Measurements from ENCODE around the gene MRE11. TPM values are rescaled to one million over a fixed set of nuclear protein-coding genes. Genes with fewer than 3 reads are reported as not detected.

MRE11 gene
- total RNA-seq, 1 experiment from 2014 or later = 40.7 TPM

DNA sequence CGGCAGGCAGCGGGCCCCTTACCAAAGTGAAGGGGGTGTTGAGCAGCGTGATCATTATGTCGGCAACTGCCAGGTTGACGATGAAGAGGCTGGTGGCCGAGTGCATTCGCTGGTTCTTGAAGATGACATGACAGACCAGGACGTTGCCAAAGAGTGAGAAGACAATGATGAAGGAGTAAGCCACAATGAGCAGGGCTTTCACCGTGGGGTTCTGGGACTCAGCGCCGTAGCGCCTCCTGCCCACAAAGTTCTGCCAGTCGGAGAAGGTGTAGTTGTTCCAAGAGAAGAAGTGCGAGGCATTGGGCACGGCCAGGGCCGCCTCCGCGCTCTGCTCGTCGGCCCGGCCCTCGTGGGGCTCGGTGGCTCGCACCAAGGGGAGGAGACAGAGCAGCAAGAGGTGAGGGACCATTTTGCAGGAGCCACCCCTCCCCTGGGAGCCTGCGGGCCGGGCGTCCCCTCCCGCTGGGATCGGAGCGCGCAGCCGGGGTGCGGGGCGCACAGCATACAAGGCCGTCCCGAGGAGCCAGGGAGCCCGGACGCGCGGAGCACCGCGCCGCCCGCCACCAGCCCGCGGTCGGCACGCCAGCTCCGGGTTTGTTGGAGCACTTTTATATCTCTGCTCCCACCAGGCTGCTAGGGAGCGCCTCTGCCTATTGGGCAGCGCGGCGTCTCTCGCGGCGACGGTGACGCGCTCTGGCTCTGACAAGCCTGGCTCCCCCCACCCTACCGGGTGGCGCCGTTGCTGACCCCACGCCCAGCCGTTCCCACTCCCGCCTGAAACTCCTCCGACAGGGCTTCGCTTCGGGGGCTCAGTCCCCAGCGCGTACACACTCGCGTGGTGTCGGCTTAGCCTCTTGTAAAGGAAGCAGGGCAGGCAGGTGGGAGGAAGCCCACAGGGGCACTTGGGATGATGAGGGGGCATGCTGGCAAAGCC lies 92.5 kb downstream of the MRE11 start, which contains the start of gene GPR83:
Gene GPR83, minus strand, starts transcription at position 581 of the 934 bp plus-strand sequence. Its CDS starts 172 bp downstream, at position 409.
- no peak within 1 kb of the TSS for H4K91ac ChIP-seq (ENCODE audit: insufficient read length, low read depth, low read length)
- H3K23me2 ChIP-seq (ENCODE audit: insufficient read length, low read depth, low read length, poor library complexity, severe bottlenecking) = no peaks in the 10 kb centered on the region
- no peak within 1 kb of the TSS for H3K27ac Mint-ChIP-seq

More for the DNA sequence above, 92.5 kb downstream of the MRE11 start, which contains the start of gene GPR83:
- no peaks in the 10 kb centered on the region; a peak in 1 of 7 replicates for H3K36me3 Mint-ChIP-seq (ENCODE audit: insufficient read depth in 1 of 3, low read depth in 3 of 3)
- no peaks in the 10 kb centered on the region for H3K4me1 ChIP-seq (ENCODE audit: insufficient read depth, low read length)
- no peak within 1 kb of the TSS for H3K9ac ChIP-seq (ENCODE audit: extremely low read depth, insufficient read length, low read length)
- H2BK15ac ChIP-seq (ENCODE audit: low read depth, low read length) = no peak within 1 kb of the TSS
- H3K27me3 Mint-ChIP-seq (ENCODE audit: low read depth) = peaks cover 67% of the 10 kb centered on the region
- H3K56ac ChIP-seq (ENCODE audit: insufficient read length, low read depth, low read length) = no peak within 1 kb of the TSS
- H2AK5ac ChIP-seq (ENCODE audit: insufficient read length, low read length) = no peak within 1 kb of the TSS
- H3K4me2 ChIP-seq (ENCODE audit: insufficient read depth, insufficient read length, low read length) = peak within 1 kb of the TSS; percentile 75
- H3K14ac ChIP-seq (ENCODE audit: insufficient read depth, low read length) = peak within 1 kb of the TSS; percentile 12; the same call in 1 of the 2 replicates
- H3T11ph ChIP-seq (ENCODE audit: low read length) = no peak within 1 kb of the TSS
- peaks cover 23% of the 10 kb centered on the region; the same call in 1 of the 2 replicates for H3K27me3 ChIP-seq (ENCODE audit: insufficient read depth, low read length)
- H3K9me3 ChIP-seq (ENCODE audit: control insufficient read depth, low read depth, low read length) = no peaks in the 10 kb centered on the region
- no peak within 1 kb of the TSS for H2BK12ac ChIP-seq (ENCODE audit: insufficient read length, low read depth, low read length)
- peaks cover 14 to 17% of the 10 kb centered on the region in 2 experiments for H3K4me1 Mint-ChIP-seq
- H2BK20ac ChIP-seq (ENCODE audit: low read depth, low read length, poor library complexity, severe bottlenecking) = no peak within 1 kb of the TSS
- no peak within 1 kb of the TSS for H3K23ac ChIP-seq (ENCODE audit: insufficient read length, low read depth, low read length)
- no peak within 1 kb of the TSS for H4K5ac ChIP-seq (ENCODE audit: insufficient read length, low read depth, low read length)
- no peak within 1 kb of the TSS for H4K8ac ChIP-seq (replicated peaks; ENCODE audit: insufficient read length, low read depth, low read length)
- H3K18ac ChIP-seq (ENCODE audit: insufficient read length, low read depth, low read length) = no peak within 1 kb of the TSS
- H3K79me2 ChIP-seq (ENCODE audit: insufficient read depth, low read length) = no peaks in the 10 kb centered on the region
- TF ChIP-seq, protein P1, sequence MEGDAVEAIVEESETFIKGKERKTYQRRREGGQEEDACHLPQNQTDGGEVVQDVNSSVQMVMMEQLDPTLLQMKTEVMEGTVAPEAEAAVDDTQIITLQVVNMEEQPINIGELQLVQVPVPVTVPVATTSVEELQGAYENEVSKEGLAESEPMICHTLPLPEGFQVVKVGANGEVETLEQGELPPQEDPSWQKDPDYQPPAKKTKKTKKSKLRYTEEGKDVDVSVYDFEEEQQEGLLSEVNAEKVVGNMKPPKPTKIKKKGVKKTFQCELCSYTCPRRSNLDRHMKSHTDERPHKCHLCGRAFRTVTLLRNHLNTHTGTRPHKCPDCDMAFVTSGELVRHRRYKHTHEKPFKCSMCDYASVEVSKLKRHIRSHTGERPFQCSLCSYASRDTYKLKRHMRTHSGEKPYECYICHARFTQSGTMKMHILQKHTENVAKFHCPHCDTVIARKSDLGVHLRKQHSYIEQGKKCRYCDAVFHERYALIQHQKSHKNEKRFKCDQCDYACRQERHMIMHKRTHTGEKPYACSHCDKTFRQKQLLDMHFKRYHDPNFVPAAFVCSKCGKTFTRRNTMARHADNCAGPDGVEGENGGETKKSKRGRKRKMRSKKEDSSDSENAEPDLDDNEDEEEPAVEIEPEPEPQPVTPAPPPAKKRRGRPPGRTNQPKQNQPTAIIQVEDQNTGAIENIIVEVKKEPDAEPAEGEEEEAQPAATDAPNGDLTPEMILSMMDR (conservative IDR thresholded peaks at IDR 0.05) = no peak
- no peaks in the 10 kb centered on the region for H3K79me1 ChIP-seq (ENCODE audit: insufficient read depth, low read depth, low read length, poor library complexity, severe bottlenecking)
- DNase-seq = peak; percentile 64
- H2BK5ac ChIP-seq (ENCODE audit: insufficient read length, low read length) = no peak within 1 kb of the TSS
- no peak within 1 kb of the TSS for H3K4ac ChIP-seq (ENCODE audit: low read depth, low read length)
- no peaks in the 10 kb centered on the region for H3K9me3 Mint-ChIP-seq
- no CpG with 5 or more reads among the region's 73 CpGs for WGBS (ENCODE audit: extremely low coverage, insufficient read length, low lambda C conversion rate)
- no peak within 1 kb of the TSS for H3K27ac ChIP-seq (ENCODE audit: insufficient read length, low read depth, low read length)
- H4K20me1 ChIP-seq (ENCODE audit: control insufficient read depth, insufficient read depth, insufficient read length) = no peaks in the 10 kb centered on the region
- H3K4me3 Mint-ChIP-seq = peak within 1 kb of the TSS; percentile 64 to 88
- H2BK120ac ChIP-seq (ENCODE audit: low read depth, low read length, poor library complexity, severe bottlenecking) = no peak within 1 kb of the TSS
- H2AFZ ChIP-seq (ENCODE audit: low read length) = no peak within 1 kb of the TSS

Data from H9 (cell line).